ENCODE measurements around the gene KCTD1. TPM values are rescaled to one million over a fixed set of nuclear protein-coding genes. Genes with fewer than 3 reads are reported as not detected.

The KCTD1 gene
- total and polyA plus RNA-seq, 2 of the 8 experiments (the other 6 are each of a cell fraction or from before 2014, with no cell fraction given), result 7.7 to 14.0 TPM

- Histone ChIP-seq H3K9ac (replicated peaks in 1 of 4; ENCODE audit: extremely low read depth in 1 of 4, low read depth in 3 of 4, low read length in 3 of 4) (no peak overlapping the region), H3K23me2 (ENCODE audit: low read depth, low read length) (no peaks in the 10 kb centered on the region), H3K9me3 (ENCODE audit: insufficient read depth in 2 of 2, low read depth in 1 of 2, low read length in 1 of 2) (no peaks in the 10 kb centered on the region), H3K27ac (ENCODE audit: low read depth, low read length) (no peak overlapping the region), H3K56ac (replicated peaks; ENCODE audit: insufficient read length, low read depth, low read length) (no peak overlapping the region), H2BK20ac (ENCODE audit: low read length) (no peak overlapping the region), H2BK12ac (ENCODE audit: low read depth, low read length) (no peak overlapping the region), H3K4ac (replicated peaks; ENCODE audit: insufficient read length, low read depth, low read length) (no peak overlapping the region), H4K91ac (replicated peaks; ENCODE audit: insufficient read length, low read length) (no peak overlapping the region), H2AK5ac (ENCODE audit: low read depth, low read length) (no peak overlapping the region), H2BK15ac (ENCODE audit: low read length) (no peak overlapping the region), H3K14ac (ENCODE audit: insufficient read length) (no peak overlapping the region), H3K4me3 (ENCODE audit: extremely low read depth in 1 of 4, insufficient read depth in 2 of 4, low read depth in 3 of 4, low read length in 4 of 4) (no peak overlapping the region), H3K23ac (ENCODE audit: insufficient read length) (no peak overlapping the region), H4K20me1 (replicated peaks in 1 of 2; ENCODE audit: control insufficient read depth in 1 of 2, insufficient read depth in 2 of 2, low read length in 2 of 2) (no peaks in the 10 kb centered on the region), H3K79me2 (ENCODE audit: control insufficient read depth in 1 of 2, insufficient read depth in 2 of 2, low read length in 2 of 2) (no peaks in the 10 kb centered on the region), H3K27me3 (replicated peaks in 1 of 4; ENCODE audit: control insufficient read depth in 3 of 4, extremely low read depth in 1 of 4, insufficient read depth in 3 of 4, low read length in 3 of 4) (no peaks in the 10 kb centered on the region), H2BK5ac (ENCODE audit: low read depth, low read length) (no peak overlapping the region), H3K4me1 (replicated peaks in 1 of 4; ENCODE audit: control insufficient read depth in 3 of 4, insufficient read depth in 4 of 4, low read length in 3 of 4) (no peaks in the 10 kb centered on the region), H2BK120ac (replicated peaks; ENCODE audit: low read depth, low read length) (no peak overlapping the region), H3K36me3 (ENCODE audit: control insufficient read depth in 2 of 4, insufficient read depth in 4 of 4, low read length in 3 of 4) (no peaks in the 10 kb centered on the region; a peak in 1 of 8 replicates), H4K5ac (ENCODE audit: insufficient read length, low read depth, low read length) (no peak overlapping the region), H3K18ac (ENCODE audit: extremely low read depth, low read length) (no peak overlapping the region), H2AFZ (ENCODE audit: low read length) (no peak overlapping the region), H4K8ac (ENCODE audit: extremely low read depth, insufficient read depth, low read length) (no peak overlapping the region), H3K4me2 (ENCODE audit: insufficient read depth in 1 of 2, low read depth in 2 of 2, low read length in 2 of 2) (no peak overlapping the region), H3K79me1 (ENCODE audit: low read depth, low read length) (no peaks in the 10 kb centered on the region)
- WGBS, 2 experiments (ENCODE audit: extremely low coverage in 1 of 2, insufficient coverage in 1 of 2, insufficient read length in 1 of 2, insufficient replicate concordance in 2 of 2, low coverage in 1 of 2, low lambda C conversion rate in 2 of 2, missing lambda C conversion rate in 1 of 2), result 97% methylated on average over 3 of the region's 3 CpGs; no CpG with 5 or more reads in 1 of the 2 experiments
- DNase-seq (ENCODE audit: low read depth in 1 of 2, low spot score in 2 of 2), result no peak
- POLR2A ChIA-PET (ENCODE audit: partially characterized antibody), result no interaction called here
- CTCF ChIA-PET (ENCODE audit: partially characterized antibody), result interaction anchor here (1.6 kb wide), 1 partner anchor 36 kb away, joined by 4 read pairs; no protein-coding TSS in a partner anchor
- no peak for FAIRE-seq
- TF ChIP-seq CHD2 (IDR thresholded peaks at IDR 0.05; ENCODE audit: low read length), result no peak
- no peak for TF ChIP-seq CTCF (IDR thresholded peaks at IDR 0.05; ENCODE audit: control extremely low read depth in 1 of 3, insufficient read depth in 1 of 3, low read depth in 1 of 3, low read length in 3 of 3)
- no peak for TF ChIP-seq RBBP5 (IDR thresholded peaks at IDR 0.05; ENCODE audit: borderline replicate concordance, low read depth, low read length)
Observed at GRCh38 chr18:26493021-26493420, 55.3 kb downstream of the KCTD1 start.

All from H1 (cell line).